ENCODE results near the gene TTF2. TPM values are rescaled to one million over a fixed set of nuclear protein-coding genes. Genes with fewer than 3 reads are reported as not detected.
"Not testable (repeated sequence)": the region's sequence is repeated elsewhere in the genome, so short reads cannot be mapped to it uniquely, and the experiment has no call there.

TTF2 gene
- total RNA-seq, 2 experiments from 2014 or later, result 113 to 122 TPM

DNA sequence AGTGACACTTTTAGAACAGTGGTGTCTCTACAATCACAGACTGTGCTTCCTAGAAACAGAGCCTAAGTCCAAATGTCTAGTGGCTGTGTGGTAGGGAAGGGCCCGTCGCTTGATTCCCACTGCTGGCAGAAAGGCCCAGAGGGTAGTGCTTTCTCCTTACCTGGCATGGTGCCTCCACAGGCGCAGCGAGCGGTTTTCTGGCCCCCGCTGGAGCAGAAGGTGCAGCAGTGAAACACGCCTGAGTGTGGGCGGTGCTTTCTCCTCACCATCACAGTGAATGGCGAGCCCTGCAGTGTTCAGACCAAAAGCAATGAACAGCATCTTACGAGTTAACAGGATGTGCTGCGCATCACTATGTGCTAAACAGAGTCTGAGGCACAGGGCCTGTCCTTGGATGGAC, 53.1 kb downstream of the TTF2 start:
- intact Hi-C loops (cut with micrococcal nuclease), result no loop called here
- no peak overlapping the region for H3K4me3 Mint-ChIP-seq
- peaks cover 2% of the 10 kb centered on the region for H3K36me3 Mint-ChIP-seq (ENCODE audit: low read depth)
- peaks cover 13% of the 10 kb centered on the region for H3K4me1 Mint-ChIP-seq (ENCODE audit: low read depth)
- DNase-seq, result no peak
- no peaks in the 10 kb centered on the region for H3K9me3 Mint-ChIP-seq
- H3K27ac Mint-ChIP-seq, result no peak overlapping the region
- H3K27me3 Mint-ChIP-seq (ENCODE audit: low read depth), result no peaks in the 10 kb centered on the region
- CTCF ChIA-PET, result interaction anchor here (1.0 kb wide), 1 partner anchor 15 kb away, joined by 6 read pairs; no protein-coding TSS in a partner anchor

DNA sequence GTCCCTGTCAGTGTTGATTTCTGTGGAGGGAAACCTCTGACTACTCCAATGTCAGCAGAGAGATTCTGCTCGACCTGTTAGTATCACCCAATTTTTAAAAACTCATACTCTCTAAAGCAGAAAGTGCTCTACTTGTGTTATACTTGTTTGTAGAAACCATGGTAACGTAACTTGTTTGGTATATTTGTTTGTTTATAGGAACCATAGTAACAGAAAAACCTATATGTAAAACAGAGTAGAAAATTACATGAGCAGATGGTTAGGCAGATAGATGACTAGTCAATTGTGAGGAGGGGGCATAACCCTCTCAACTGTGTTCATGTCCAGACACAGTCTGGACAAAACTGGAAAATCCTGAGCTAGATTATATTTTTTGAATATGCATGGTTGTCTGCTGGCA, 54.8 kb downstream of the TTF2 start:
- no peaks in the 10 kb centered on the region for H3K36me3 Mint-ChIP-seq (ENCODE audit: low read depth)
- H3K27ac Mint-ChIP-seq, result no peak overlapping the region
- CTCF ChIA-PET, result interaction anchor here (1.0 kb wide), 1 partner anchor 14 kb away, joined by 4 read pairs; no protein-coding TSS in a partner anchor
- DNase-seq, result no peak
- no peak overlapping the region for H3K4me3 Mint-ChIP-seq
- H3K4me1 Mint-ChIP-seq (ENCODE audit: low read depth), result peaks cover 5% of the 10 kb centered on the region
- intact Hi-C loops (cut with micrococcal nuclease), result no loop called here
- no peaks in the 10 kb centered on the region for H3K27me3 Mint-ChIP-seq (ENCODE audit: low read depth)
- no peaks in the 10 kb centered on the region for H3K9me3 Mint-ChIP-seq

DNA sequence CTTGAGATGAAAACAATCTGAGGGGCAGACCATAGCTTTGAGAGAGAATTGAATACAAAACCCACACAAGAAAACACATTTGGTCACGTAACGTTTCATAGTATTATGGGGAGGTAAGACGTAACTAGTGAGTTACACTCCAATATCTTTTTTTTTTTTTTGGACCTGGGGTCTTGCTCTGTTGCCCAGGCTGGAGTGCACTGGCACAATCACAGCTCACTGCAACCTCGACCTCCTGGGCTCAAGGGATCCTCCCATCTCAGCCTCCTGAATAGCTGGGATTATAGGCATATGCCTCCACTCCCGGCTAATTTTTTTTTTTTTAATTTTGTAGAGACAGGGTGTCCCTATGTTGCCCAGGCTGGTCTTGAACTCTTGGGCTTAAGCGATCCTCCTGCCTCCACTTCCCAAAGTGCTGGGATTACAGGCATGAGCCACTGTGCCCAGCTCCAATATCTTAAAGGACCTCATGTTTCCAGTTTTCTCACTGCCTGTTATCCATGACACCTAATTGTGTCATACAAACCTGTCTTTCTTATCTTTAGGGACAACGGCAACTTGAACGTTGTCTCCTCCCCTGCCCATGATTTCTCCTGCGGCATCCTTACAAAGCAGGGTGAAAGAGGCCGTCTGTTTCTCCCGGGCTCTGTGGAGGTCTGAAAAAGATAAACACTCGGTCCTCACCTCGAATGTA, 56.1 kb downstream of the TTF2 start:
- CTCF ChIA-PET, result interaction anchor here (0.9 kb wide), 1 partner anchor 542 kb away, joined by 3 read pairs; no protein-coding TSS in a partner anchor
- no peak for DNase-seq
- no peak overlapping the region for H3K27ac Mint-ChIP-seq
- H3K36me3 Mint-ChIP-seq (ENCODE audit: low read depth), result no peaks in the 10 kb centered on the region
- intact Hi-C loops (cut with micrococcal nuclease), result no loop called here
- peaks cover 5% of the 10 kb centered on the region for H3K27me3 Mint-ChIP-seq (ENCODE audit: low read depth)
- no peaks in the 10 kb centered on the region for H3K4me1 Mint-ChIP-seq (ENCODE audit: low read depth)
- no peaks in the 10 kb centered on the region for H3K9me3 Mint-ChIP-seq
- H3K4me3 Mint-ChIP-seq, result no peak overlapping the region

DNA sequence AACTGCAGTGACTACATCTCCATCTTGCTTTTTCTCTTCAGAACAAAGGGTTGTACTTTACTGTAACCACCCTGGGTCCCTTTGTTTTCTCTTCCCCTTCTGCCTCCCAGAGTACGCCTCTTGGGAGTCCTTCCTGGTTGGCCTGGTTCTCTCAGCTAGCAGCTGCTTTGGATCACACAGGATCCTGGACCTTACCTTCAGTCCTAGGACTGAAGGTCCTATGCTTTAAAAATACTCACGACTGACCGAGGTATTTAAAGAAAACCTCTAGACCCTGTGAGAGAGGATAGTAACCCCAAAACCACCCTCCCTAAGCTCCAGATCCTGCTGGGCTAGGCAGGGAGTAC, 56.6 kb downstream of the TTF2 start:
- Mint-ChIP-seq H3K4me1 (ENCODE audit: low read depth) (no peaks in the 10 kb centered on the region), H3K36me3 (ENCODE audit: low read depth) (no peaks in the 10 kb centered on the region), H3K27ac (no peak overlapping the region), H3K9me3 (no peaks in the 10 kb centered on the region), H3K27me3 (ENCODE audit: low read depth) (peaks cover 5% of the 10 kb centered on the region), H3K4me3 (no peak overlapping the region)
- intact Hi-C loops (cut with micrococcal nuclease), result no loop called here
- no peak for DNase-seq
- CTCF ChIA-PET, result no interaction called here

DNA sequence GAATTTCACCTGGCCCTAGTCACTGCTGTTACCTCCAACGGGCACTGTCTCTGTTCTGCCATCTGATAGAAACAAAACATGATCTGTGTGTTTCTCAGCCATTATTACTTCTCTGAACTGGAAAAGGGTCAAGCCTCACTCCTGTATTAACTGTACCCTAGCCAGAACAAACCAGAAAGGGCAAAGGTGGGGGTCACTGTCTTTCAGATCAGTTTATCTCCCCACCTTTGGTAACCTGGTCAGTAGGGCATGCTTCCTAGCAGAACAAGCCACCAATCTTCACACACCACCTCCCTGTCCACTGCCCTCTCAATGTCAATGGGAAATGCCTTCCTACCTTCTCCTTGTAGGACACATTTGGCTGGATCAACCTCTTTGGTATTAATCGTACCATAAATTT, 57.6 kb downstream of the TTF2 start:
- intact Hi-C loops (cut with micrococcal nuclease), result no loop called here
- Mint-ChIP-seq H3K27me3 (ENCODE audit: low read depth) (peaks cover 7% of the 10 kb centered on the region), H3K9me3 (no peaks in the 10 kb centered on the region)

DNA sequence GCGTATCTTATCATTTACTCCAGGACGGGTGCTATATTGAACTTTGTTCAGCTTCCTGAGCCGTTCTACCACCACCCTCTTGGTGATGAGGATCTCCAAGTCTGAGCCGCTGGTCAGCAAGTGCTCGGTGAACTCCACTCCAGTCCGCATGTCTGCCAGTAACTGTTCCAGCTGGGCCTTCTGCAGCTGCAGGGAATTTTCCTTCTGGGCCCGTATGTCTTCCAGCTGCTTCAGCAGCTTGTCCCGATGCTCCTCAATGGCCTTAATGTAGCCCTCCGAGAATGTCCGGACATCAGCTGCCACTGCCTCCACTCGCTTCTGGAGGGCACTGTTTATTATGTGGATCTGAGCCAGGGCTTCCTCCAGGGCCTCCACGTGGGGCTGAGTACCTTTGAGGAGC, 58.0 kb downstream of the TTF2 start:
- Mint-ChIP-seq H3K36me3 (ENCODE audit: low read depth) (no peaks in the 10 kb centered on the region), H3K27ac (no peak overlapping the region), H3K27me3 (ENCODE audit: low read depth) (peaks cover 9% of the 10 kb centered on the region), H3K4me1 (ENCODE audit: low read depth) (no peaks in the 10 kb centered on the region), H3K4me3 (no peak overlapping the region), H3K9me3 (no peaks in the 10 kb centered on the region)
- intact Hi-C loops (cut with micrococcal nuclease), result no loop called here
- CTCF ChIA-PET, result interaction anchor here (0.6 to 2.7 kb wide), 2 partner anchors 11 to 69 kb away, joined by 3 to 9 read pairs; no protein-coding TSS in a partner anchor
- no peak for DNase-seq

More for the DNA sequence above, 57.6 kb downstream of the TTF2 start:
- CTCF ChIA-PET, result no interaction called here
- H3K4me3 Mint-ChIP-seq, result no peak overlapping the region
- no peak overlapping the region for H3K27ac Mint-ChIP-seq
- H3K4me1 Mint-ChIP-seq (ENCODE audit: low read depth), result no peaks in the 10 kb centered on the region
- no peak for DNase-seq
- H3K36me3 Mint-ChIP-seq (ENCODE audit: low read depth), result no peaks in the 10 kb centered on the region

DNA sequence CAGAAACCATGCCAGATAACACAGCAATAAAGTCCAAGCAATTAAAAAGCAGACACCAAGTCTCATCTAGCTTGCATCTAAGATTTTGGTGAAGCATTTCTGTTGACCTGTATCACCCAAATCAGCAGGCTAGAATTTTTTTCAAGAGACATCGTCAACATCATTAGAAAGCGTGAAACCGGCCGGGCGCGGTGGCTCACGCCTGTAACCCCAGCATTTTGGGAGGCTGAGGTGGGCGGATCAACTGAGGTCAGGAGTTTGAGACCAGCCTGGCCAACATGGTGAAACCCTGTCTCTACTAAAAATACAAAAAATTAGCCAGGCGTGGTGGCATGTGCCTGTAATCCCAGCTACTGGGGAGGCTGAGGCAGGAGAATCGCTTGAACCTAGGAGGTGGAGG, 59.0 kb downstream of the TTF2 start:
- peaks cover 10% of the 10 kb centered on the region for H3K27me3 Mint-ChIP-seq (ENCODE audit: low read depth)
- H3K36me3 Mint-ChIP-seq (ENCODE audit: low read depth); intact Hi-C loops (cut with micrococcal nuclease); H3K27ac Mint-ChIP-seq; H3K4me1 Mint-ChIP-seq (ENCODE audit: low read depth); H3K9me3 Mint-ChIP-seq; DNase-seq; H3K4me3 Mint-ChIP-seq: not testable (repeated sequence)
- CTCF ChIA-PET, result interaction anchor here (1.0 to 2.7 kb wide), 2 partner anchors 10 to 45 kb away, joined by 4 to 9 read pairs; no protein-coding TSS in a partner anchor

DNA sequence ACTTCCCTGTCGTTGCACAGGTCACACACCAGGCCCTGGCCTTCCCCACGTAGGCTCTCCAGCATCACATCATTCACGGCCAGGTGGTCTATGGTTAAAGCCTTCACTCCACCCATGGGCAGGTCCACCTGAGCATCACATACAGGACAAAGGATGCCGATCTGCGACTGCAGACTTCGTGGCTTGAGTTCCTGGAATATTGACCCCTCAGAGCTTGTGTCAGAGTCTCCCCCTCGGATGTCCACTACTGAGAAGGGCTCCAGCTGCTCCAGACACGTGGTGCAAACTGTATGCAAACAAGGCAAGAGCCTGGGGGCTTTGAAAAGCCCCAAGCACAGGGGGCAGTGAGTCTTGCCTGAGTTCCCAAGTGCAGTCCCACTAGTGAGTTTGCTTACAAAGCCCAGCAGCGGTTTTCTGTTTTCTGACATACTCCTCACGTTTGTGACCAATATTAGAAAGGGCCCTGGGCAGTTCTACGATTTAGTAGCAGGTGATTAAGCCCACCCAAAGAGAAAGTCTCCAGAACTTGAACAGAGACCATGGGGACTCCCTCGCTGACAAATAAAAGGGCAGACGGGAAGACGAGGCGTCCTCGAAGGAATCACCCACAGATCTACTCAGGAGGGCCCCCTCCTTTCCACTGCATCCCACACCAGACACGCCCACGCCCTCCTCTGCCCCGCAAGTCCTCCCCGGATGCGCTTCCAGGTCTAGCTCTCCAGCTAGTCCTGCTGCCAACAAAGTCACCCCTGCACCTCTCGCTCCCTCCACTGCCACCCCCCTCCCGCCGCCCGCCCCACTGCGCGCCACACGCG, 60.9 kb downstream of the TTF2 start:
- intact Hi-C loops (cut with micrococcal nuclease), result loop anchor here (10.0 kb wide), 2 partner anchors 774 to 986 kb away; no protein-coding TSS in a partner anchor
- Mint-ChIP-seq H3K9me3 (no peaks in the 10 kb centered on the region), H3K4me3 (peak overlapping the region; percentile 73), H3K27me3 (ENCODE audit: low read depth) (peaks cover 10% of the 10 kb centered on the region), H3K4me1 (ENCODE audit: low read depth) (no peaks in the 10 kb centered on the region), H3K27ac (no peak overlapping the region), H3K36me3 (ENCODE audit: low read depth) (no peaks in the 10 kb centered on the region)
- CTCF ChIA-PET, result interaction anchor here (0.8 to 2.7 kb wide), 3 partner anchors 8 to 397 kb away, joined by 4 to 9 read pairs (median 4); no protein-coding TSS in a partner anchor
- no peak for DNase-seq

DNA sequence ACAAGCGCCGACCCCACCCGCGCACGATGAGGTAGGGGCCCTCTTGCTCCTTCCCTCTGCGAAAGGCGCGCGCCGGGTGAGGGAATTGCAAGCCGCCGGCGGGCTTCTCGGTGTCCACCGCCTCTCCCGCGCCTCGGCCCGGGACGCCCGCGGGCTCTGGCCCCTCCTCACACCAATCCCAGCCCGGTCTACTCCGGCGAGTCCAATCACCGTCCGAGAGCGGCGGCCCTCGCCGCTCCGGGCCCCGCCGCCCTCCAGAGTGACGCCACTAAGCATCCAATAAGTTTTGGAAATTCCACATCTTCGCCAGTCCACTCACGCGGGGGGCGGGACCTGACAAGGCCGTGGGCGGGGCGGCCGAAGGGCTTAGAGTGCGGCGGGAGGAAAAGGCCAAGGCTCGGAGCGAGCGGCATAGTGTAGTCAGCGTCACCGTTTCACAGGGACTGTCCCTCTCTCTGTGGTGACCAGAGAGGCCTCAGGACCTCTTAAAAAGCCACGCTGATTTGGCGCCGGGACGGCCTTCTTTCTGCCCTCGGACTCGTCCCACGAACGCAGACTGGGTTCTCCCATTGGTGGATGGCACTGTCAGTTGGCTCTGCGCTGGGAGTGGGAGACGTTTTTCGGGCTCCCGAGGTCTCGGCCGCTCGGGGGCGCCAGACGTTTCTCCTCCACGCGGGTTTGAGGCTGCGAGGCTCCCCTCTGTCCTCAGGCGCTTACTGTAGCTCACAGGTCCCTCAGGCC, 61.6 kb downstream of the TTF2 start, which contains the start of gene TRIM45:
TSS of gene TRIM45 (minus strand) at position 161 of the 741 bp plus-strand sequence. CDS start 548 bp downstream, outside the sequence.
- peak; percentile 90 for DNase-seq
- H3K4me3 Mint-ChIP-seq, result peak within 1 kb of the TSS; percentile 73
- H3K27ac Mint-ChIP-seq, result no peak within 1 kb of the TSS
- no peaks in the 10 kb centered on the region for H3K9me3 Mint-ChIP-seq
- peaks cover 10% of the 10 kb centered on the region for H3K27me3 Mint-ChIP-seq (ENCODE audit: low read depth)
- intact Hi-C loops (cut with micrococcal nuclease), result loop anchor here (1.0 to 10.0 kb wide), 4 partner anchors 61 to 987 kb away; partner anchors contain the start of gene TTF2
- no peaks in the 10 kb centered on the region for H3K4me1 Mint-ChIP-seq (ENCODE audit: low read depth)
- no peaks in the 10 kb centered on the region for H3K36me3 Mint-ChIP-seq (ENCODE audit: low read depth)
- CTCF ChIA-PET, result interaction anchor here (0.5 to 1.7 kb wide), 6 partner anchors 10 to 607 kb away, joined by 3 to 6 read pairs (median 4); no protein-coding TSS in a partner anchor

DNA sequence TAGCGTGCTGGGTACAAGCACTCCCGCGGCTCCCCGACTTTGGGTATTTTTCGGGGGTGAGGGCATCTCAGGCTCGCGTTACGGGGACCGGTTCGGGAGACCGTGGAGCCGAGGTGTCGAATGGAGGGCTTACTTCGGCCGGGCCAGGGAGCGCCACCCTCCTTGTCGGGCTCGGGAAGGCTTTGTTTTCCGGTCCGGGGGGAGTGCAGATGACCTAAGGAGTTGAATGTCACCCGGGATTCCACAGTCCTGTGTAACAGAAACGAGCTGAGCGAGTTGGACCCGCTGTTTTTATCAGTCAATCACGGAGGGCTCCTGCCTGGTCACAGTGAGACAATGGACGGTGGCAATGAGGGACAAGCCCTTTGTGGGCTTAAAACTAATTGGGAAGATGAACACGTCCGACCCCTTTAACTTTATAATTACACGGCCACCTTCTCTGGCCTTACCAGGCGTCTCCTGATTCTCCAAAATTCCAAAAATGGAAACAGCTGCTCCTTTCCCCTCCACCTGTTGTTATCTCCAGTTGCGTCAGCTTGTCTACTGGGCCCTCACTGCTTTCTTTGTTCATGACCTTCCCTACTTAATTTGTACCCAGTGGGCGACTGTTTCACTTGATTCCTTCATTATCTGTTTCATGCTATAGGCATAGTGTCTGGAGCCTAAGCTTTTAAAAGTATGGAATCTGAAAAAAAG, 62.4 kb downstream of the TTF2 start:
- CTCF ChIA-PET, result interaction anchor here (0.5 to 1.7 kb wide), 8 partner anchors 10 to 607 kb away, joined by 3 to 6 read pairs (median 3); no protein-coding TSS in a partner anchor
- Mint-ChIP-seq H3K27me3 (ENCODE audit: low read depth) (peaks cover 14% of the 10 kb centered on the region), H3K4me1 (ENCODE audit: low read depth) (no peaks in the 10 kb centered on the region), H3K27ac (no peak overlapping the region), H3K36me3 (ENCODE audit: low read depth) (no peaks in the 10 kb centered on the region), H3K9me3 (no peaks in the 10 kb centered on the region), H3K4me3 (peak overlapping the region; percentile 73)
- intact Hi-C loops (cut with micrococcal nuclease), result loop anchor here (1.0 to 10.0 kb wide), 4 partner anchors 62 to 988 kb away; partner anchors contain the start of gene TTF2
- DNase-seq, result no peak

DNA sequence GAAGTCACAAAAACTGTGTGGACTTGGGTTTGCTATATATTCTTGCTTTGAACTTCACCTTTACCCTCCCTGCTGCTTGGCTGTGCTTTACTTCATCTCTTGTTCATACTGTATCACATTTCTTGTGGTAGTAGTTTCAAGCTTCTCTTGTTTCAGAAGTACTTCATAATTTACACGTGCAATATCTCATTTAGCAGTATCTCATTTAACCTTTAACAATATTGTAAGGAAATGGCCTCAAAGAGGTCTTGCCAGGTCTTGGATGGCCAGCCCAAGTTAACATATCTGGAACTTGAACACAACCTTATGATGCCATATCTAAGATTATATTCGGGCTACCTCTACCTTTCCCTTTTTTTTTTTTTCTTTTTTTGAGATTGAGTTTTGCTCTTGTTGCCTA, 63.1 kb downstream of the TTF2 start:
- intact Hi-C loops (cut with micrococcal nuclease), result loop anchor here (10.0 kb wide), 2 partner anchors 772 to 988 kb away; no protein-coding TSS in a partner anchor
- H3K27ac Mint-ChIP-seq, result no peak overlapping the region
- H3K9me3 Mint-ChIP-seq, result no peaks in the 10 kb centered on the region
- CTCF ChIA-PET, result interaction anchor here (1.2 to 1.7 kb wide), 3 partner anchors 55 to 549 kb away, joined by 3 to 5 read pairs (median 3); no protein-coding TSS in a partner anchor
- peaks cover 14% of the 10 kb centered on the region for H3K27me3 Mint-ChIP-seq (ENCODE audit: low read depth)
- no peaks in the 10 kb centered on the region for H3K4me1 Mint-ChIP-seq (ENCODE audit: low read depth)
- H3K4me3 Mint-ChIP-seq, result no peak overlapping the region
- H3K36me3 Mint-ChIP-seq (ENCODE audit: low read depth), result no peaks in the 10 kb centered on the region
- DNase-seq, result no peak
